ENCODE results near the gene GLIPR2.

Gene GLIPR2

DNA sequence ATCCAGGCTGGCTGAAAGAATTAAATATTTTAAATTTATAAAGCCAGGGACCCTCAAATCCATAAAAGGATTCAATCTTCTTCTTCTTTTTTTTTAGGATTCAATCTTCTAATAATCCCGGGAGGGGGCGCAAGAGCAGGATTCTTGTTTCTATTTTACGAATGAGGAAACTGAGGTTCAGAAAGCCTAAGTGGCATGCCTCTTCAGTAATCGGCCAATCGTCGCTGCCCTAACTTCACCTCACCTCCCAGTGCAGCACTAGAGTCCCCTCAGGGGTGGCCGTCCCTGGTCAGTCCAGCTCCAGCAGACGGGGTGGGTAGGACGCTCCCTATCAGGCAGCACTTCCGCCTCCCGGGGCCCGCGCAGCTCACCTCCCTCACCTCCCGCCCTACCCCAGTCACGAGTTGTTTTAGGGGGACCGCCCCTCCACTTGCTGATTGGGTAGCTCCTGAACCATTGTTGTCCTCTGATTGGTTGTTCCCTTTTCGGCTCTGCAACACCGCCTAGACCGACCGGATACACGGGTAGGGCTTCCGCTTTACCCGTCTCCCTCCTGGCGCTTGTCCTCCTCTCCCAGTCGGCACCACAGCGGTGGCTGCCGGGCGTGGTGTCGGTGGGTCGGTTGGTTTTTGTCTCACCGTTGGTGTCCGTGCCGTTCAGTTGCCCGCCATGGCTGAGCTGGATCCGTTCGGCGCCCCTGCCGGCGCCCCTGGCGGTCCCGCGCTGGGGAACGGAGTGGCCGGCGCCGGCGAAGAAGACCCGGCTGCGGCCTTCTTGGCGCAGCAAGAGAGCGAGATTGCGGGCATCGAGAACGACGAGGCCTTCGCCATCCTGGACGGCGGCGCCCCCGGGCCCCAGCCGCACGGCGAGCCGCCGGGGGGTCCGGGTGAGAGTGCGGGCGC lies 54.1 kb downstream of the GLIPR2 start, which contains the start of gene CLTA (continued):
- TF ChIP-seq ZNF558 (tag by site-specific recombination; IDR thresholded peaks at IDR 0.05) (no peak), ZEB2 (tag by site-specific recombination; IDR thresholded peaks at IDR 0.05) (peak; percentile 56; the same call in 1 of the 2 replicates), SP2 (tag by site-specific recombination; IDR thresholded peaks at IDR 0.05) (peak; percentile 98), ZNF585B (tag by site-specific recombination; IDR thresholded peaks at IDR 0.05) (no peak), ZNF394 (tag by site-specific recombination; IDR thresholded peaks at IDR 0.05; ENCODE audit: borderline replicate concordance) (0 out of 2 replicates have a peak, but pooled peaks have one; percentile 18), MEIS1 (CRISPR knock-in tag; IDR thresholded peaks at IDR 0.05; ENCODE audit: borderline replicate concordance) (no peak), YY1 (tag by site-specific recombination; IDR thresholded peaks at IDR 0.05) (0 out of 2 replicates have a peak, but pooled peaks have one; percentile 36), KLF9 (tag by site-specific recombination; IDR thresholded peaks at IDR 0.05; ENCODE audit: low read depth) (no peak; the same call in 1 of the 2 replicates), ZNF701 (tag by site-specific recombination; IDR thresholded peaks at IDR 0.05) (no peak), ZNF112 (tag by site-specific recombination; IDR thresholded peaks at IDR 0.05) (no peak), ZNF341 (tag by site-specific recombination; IDR thresholded peaks at IDR 0.05; ENCODE audit: low read depth) (peak; percentile 84), PRDM1 (tag by site-specific recombination; IDR thresholded peaks at IDR 0.05) (no peak), ZSCAN23 (tag by site-specific recombination; IDR thresholded peaks at IDR 0.05) (no peak), GLIS2 (tag by site-specific recombination; IDR thresholded peaks at IDR 0.05) (peak; percentile 99)
- TF ChIP-seq, protein P1, sequence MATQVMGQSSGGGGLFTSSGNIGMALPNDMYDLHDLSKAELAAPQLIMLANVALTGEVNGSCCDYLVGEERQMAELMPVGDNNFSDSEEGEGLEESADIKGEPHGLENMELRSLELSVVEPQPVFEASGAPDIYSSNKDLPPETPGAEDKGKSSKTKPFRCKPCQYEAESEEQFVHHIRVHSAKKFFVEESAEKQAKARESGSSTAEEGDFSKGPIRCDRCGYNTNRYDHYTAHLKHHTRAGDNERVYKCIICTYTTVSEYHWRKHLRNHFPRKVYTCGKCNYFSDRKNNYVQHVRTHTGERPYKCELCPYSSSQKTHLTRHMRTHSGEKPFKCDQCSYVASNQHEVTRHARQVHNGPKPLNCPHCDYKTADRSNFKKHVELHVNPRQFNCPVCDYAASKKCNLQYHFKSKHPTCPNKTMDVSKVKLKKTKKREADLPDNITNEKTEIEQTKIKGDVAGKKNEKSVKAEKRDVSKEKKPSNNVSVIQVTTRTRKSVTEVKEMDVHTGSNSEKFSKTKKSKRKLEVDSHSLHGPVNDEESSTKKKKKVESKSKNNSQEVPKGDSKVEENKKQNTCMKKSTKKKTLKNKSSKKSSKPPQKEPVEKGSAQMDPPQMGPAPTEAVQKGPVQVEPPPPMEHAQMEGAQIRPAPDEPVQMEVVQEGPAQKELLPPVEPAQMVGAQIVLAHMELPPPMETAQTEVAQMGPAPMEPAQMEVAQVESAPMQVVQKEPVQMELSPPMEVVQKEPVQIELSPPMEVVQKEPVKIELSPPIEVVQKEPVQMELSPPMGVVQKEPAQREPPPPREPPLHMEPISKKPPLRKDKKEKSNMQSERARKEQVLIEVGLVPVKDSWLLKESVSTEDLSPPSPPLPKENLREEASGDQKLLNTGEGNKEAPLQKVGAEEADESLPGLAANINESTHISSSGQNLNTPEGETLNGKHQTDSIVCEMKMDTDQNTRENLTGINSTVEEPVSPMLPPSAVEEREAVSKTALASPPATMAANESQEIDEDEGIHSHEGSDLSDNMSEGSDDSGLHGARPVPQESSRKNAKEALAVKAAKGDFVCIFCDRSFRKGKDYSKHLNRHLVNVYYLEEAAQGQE (tag by site-specific recombination; IDR thresholded peaks at IDR 0.05): peak; percentile 30; the same call in 1 of the 2 replicates
- TF ChIP-seq, protein P2, sequence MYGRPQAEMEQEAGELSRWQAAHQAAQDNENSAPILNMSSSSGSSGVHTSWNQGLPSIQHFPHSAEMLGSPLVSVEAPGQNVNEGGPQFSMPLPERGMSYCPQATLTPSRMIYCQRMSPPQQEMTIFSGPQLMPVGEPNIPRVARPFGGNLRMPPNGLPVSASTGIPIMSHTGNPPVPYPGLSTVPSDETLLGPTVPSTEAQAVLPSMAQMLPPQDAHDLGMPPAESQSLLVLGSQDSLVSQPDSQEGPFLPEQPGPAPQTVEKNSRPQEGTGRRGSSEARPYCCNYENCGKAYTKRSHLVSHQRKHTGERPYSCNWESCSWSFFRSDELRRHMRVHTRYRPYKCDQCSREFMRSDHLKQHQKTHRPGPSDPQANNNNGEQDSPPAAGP (tag by site-specific recombination; IDR thresholded peaks at IDR 0.05): no peak
- TF ChIP-seq, protein P3, sequence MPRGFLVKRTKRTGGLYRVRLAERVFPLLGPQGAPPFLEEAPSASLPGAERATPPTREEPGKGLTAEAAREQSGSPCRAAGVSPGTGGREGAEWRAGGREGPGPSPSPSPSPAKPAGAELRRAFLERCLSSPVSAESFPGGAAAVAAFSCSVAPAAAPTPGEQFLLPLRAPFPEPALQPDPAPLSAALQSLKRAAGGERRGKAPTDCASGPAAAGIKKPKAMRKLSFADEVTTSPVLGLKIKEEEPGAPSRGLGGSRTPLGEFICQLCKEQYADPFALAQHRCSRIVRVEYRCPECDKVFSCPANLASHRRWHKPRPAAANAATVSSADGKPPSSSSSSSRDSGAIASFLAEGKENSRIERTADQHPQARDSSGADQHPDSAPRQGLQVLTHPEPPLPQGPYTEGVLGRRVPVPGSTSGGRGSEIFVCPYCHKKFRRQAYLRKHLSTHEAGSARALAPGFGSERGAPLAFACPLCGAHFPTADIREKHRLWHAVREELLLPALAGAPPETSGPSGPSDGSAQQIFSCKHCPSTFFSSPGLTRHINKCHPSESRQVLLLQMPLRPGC (tag by site-specific recombination; IDR thresholded peaks at IDR 0.05): 0 out of 2 replicates have a peak, but pooled peaks have one; percentile 16
- TF ChIP-seq, protein P4, sequence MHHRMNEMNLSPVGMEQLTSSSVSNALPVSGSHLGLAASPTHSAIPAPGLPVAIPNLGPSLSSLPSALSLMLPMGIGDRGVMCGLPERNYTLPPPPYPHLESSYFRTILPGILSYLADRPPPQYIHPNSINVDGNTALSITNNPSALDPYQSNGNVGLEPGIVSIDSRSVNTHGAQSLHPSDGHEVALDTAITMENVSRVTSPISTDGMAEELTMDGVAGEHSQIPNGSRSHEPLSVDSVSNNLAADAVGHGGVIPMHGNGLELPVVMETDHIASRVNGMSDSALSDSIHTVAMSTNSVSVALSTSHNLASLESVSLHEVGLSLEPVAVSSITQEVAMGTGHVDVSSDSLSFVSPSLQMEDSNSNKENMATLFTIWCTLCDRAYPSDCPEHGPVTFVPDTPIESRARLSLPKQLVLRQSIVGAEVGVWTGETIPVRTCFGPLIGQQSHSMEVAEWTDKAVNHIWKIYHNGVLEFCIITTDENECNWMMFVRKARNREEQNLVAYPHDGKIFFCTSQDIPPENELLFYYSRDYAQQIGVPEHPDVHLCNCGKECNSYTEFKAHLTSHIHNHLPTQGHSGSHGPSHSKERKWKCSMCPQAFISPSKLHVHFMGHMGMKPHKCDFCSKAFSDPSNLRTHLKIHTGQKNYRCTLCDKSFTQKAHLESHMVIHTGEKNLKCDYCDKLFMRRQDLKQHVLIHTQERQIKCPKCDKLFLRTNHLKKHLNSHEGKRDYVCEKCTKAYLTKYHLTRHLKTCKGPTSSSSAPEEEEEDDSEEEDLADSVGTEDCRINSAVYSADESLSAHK (tag by site-specific recombination; IDR thresholded peaks at IDR 0.05): 0 out of 2 replicates have a peak, but pooled peaks have one; percentile 39
- TF ChIP-seq, protein P5, sequence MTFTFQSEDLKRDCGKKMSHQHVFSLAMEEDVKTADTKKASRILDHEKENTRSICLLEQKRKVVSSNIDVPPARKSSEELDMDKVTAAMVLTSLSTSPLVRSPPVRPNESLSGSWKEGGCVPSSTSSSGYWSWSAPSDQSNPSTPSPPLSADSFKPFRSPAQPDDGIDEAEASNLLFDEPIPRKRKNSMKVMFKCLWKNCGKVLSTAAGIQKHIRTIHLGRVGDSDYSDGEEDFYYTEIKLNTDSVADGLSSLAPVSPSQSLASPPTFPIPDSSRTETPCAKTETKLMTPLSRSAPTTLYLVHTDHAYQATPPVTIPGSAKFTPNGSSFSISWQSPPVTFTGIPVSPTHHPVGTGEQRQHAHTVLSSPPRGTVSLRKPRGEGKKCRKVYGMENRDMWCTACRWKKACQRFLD (tag by site-specific recombination; IDR thresholded peaks at IDR 0.05): no peak
- TF ChIP-seq, protein P6, sequence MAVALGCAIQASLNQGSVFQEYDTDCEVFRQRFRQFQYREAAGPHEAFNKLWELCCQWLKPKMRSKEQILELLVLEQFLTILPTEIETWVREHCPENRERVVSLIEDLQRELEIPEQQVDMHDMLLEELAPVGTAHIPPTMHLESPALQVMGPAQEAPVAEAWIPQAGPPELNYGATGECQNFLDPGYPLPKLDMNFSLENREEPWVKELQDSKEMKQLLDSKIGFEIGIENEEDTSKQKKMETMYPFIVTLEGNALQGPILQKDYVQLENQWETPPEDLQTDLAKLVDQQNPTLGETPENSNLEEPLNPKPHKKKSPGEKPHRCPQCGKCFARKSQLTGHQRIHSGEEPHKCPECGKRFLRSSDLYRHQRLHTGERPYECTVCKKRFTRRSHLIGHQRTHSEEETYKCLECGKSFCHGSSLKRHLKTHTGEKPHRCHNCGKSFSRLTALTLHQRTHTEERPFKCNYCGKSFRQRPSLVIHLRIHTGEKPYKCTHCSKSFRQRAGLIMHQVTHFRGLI (tag by site-specific recombination; IDR thresholded peaks at IDR 0.05): peak; percentile 95
- TF ChIP-seq, protein P7, sequence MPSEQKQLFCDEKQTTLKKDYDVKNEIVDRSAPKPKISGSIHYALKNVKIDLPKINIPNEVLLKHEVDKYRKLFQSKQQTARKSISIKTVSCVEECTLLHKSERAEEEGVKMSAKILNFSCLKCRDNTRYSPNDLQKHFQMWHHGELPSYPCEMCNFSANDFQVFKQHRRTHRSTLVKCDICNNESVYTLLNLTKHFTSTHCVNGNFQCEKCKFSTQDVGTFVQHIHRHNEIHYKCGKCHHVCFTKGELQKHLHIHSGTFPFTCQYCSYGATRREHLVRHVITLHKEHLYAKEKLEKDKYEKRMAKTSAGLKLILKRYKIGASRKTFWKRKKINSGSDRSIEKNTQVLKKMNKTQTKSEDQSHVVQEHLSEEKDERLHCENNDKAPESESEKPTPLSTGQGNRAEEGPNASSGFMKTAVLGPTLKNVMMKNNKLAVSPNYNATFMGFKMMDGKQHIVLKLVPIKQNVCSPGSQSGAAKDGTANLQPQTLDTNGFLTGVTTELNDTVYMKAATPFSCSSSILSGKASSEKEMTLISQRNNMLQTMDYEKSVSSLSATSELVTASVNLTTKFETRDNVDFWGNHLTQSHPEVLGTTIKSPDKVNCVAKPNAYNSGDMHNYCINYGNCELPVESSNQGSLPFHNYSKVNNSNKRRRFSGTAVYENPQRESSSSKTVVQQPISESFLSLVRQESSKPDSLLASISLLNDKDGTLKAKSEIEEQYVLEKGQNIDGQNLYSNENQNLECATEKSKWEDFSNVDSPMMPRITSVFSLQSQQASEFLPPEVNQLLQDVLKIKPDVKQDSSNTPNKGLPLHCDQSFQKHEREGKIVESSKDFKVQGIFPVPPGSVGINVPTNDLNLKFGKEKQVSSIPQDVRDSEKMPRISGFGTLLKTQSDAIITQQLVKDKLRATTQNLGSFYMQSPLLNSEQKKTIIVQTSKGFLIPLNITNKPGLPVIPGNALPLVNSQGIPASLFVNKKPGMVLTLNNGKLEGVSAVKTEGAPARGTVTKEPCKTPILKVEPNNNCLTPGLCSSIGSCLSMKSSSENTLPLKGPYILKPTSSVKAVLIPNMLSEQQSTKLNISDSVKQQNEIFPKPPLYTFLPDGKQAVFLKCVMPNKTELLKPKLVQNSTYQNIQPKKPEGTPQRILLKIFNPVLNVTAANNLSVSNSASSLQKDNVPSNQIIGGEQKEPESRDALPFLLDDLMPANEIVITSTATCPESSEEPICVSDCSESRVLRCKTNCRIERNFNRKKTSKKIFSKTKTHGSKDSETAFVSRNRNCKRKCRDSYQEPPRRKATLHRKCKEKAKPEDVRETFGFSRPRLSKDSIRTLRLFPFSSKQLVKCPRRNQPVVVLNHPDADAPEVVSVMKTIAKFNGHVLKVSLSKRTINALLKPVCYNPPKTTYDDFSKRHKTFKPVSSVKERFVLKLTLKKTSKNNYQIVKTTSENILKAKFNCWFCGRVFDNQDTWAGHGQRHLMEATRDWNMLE (tag by site-specific recombination; conservative IDR thresholded peaks at IDR 0.05; ENCODE audit: low read depth): peak; percentile 46; the same call in 1 of the 2 replicates

Data from HEK293 (cell line).